B cell (primary cell): ENCODE measurements around the gene HERC4. TPM values are rescaled to one million over a fixed set of nuclear protein-coding genes. Genes with fewer than 3 reads are reported as not detected.

ENCODE experiments used
- ATAC-seq: fragments of 200-7000 bp; cut with Tn5 transposase; one replicate; pipeline ENCODE4 v1.10.0; 2021; ENCODE audit warnings: low read depth, mild to moderate bottlenecking, moderate number of reproducible peaks, moderate library complexity
- CTCF ChIA-PET: fragments of 350-600 bp; sonication (Branson Sonifier 250); formaldehyde crosslinking; loops from one replicate; lab custom pipeline; 2021; ENCODE audit warnings: antibody characterized with exemption, inconsistent platforms; lab: Charles Lee
- POLR2A ChIA-PET: fragments of 350-600 bp; sonication (Branson Sonifier 250); formaldehyde crosslinking; loops from one replicate; lab custom pipeline; 2021; ENCODE audit warnings: antibody characterized with exemption; lab: Charles Lee
- DNase-seq: peaks from one replicate; pipeline ENCODE4 v3.0.0; 2013
- H2AFZ ChIP-seq: 2 replicates; pipeline ENCODE4 v1.6.1; 2012; ENCODE audit warnings: mild to moderate bottlenecking, low read depth, low read length; ENCODE audit not compliant: insufficient read depth, poor library complexity, severe bottlenecking
- H3K27ac ChIP-seq, 2 donors: 1 replicate in 1 of 2; 2 replicates in 1 of 2; pipeline ENCODE4 v1.5.1; 2012 to 2013; ENCODE audit warnings: low read length in 2 of 2, mild to moderate bottlenecking in 2 of 2, moderate library complexity in 1 of 2
- H3K27me3 ChIP-seq, 4 experiments: fragments of 200-600 bp in 1 of 4; sonication (generic) in 1 of 4; replicated peaks in 1 of 4; 1 replicate in 2 of 4; 2 replicates in 2 of 4; pipeline versions ENCODE4 v1.6.1 to v1.7.0; 2013 to 2016; ENCODE audit warnings: low read length in 3 of 4, mild to moderate bottlenecking in 2 of 4, mixed read lengths in 1 of 4, moderate library complexity in 1 of 4; ENCODE audit not compliant: insufficient read depth in 4 of 4, control insufficient read depth in 3 of 4; ENCODE audit errors: control extremely low read depth in 1 of 4
- H3K36me3 ChIP-seq, 2 experiments: replicated peaks in 1 of 2; 1 replicate in 1 of 2; 2 replicates in 1 of 2; pipeline versions ENCODE4 v1.6.1 to v1.7.1; 2013; ENCODE audit warnings: low read length in 1 of 2; ENCODE audit not compliant: insufficient read depth in 2 of 2, control insufficient read depth in 1 of 2; ENCODE audit errors: control extremely low read depth in 1 of 2, extremely low read depth in 1 of 2
- H3K4me1 ChIP-seq, 2 donors: fragments of 200-600 bp in 1 of 2; sonication (generic) in 1 of 2; 1 replicate in 1 of 2; 2 replicates in 1 of 2; pipeline versions ENCODE4 v1.5.1 to v1.6.1; 2013 to 2017; ENCODE audit warnings: low read length in 2 of 2; ENCODE audit not compliant: control insufficient read depth in 2 of 2, insufficient read depth in 2 of 2
- H3K4me2 ChIP-seq: replicated peaks from 2 replicates; pipeline ENCODE3; 2012; ENCODE audit warnings: mild to moderate bottlenecking, low read depth, low read length; ENCODE audit not compliant: poor library complexity, severe bottlenecking
- H3K4me3 ChIP-seq, 5 experiments: fragments of 200-600 bp in 1 of 5; sonication (generic) in 1 of 5; 1 replicate in 3 of 5; 2 replicates in 2 of 5; pipeline versions ENCODE4 v1.5.1 to v1.7.0; 2011 to 2016; ENCODE audit warnings: low read length in 4 of 5, mild to moderate bottlenecking in 4 of 5, low read depth in 2 of 5, control low read depth in 1 of 5, moderate library complexity in 1 of 5; ENCODE audit not compliant: insufficient read depth in 1 of 5; ENCODE audit errors: control extremely low read depth in 1 of 5, extremely low read depth in 1 of 5
- H3K79me2 ChIP-seq: fragments of 200-600 bp; sonication (generic); one replicate; pipeline ENCODE4 v1.6.0; 2016; ENCODE audit warnings: low read length; ENCODE audit not compliant: control insufficient read depth, insufficient read depth
- H3K9ac ChIP-seq: fragments of 200-600 bp; sonication (generic); 2 replicates; pipeline ENCODE4 v1.6.1; 2017; ENCODE audit warnings: mild to moderate bottlenecking, low read length, moderate library complexity
- H3K9me3 ChIP-seq, 3 donors: one replicate each; pipeline versions ENCODE4 v1.6.1 to v1.7.1; 2013; ENCODE audit warnings: low read length in 2 of 3; ENCODE audit not compliant: control insufficient read depth in 2 of 3, insufficient read depth in 1 of 3; ENCODE audit errors: control extremely low read depth in 1 of 3
- H4K20me1 ChIP-seq: 2 replicates; pipeline ENCODE4 v1.6.0; 2012; ENCODE audit warnings: mild to moderate bottlenecking, low read length; ENCODE audit not compliant: insufficient read depth, control insufficient read depth, poor library complexity, severe bottlenecking
- H3K27ac Mint-ChIP-seq: one replicate; pipeline ENCODE4 v1.8.0; 2021; ENCODE audit warnings: mixed read lengths
- H3K27me3 Mint-ChIP-seq: one replicate; pipeline ENCODE4 v1.8.0; 2021; ENCODE audit warnings: mixed read lengths
- H3K4me1 Mint-ChIP-seq: one replicate; pipeline ENCODE4 v1.8.0; 2021; ENCODE audit warnings: mixed read lengths
- H3K4me3 Mint-ChIP-seq: one replicate; pipeline ENCODE4 v1.8.0; 2021; ENCODE audit warnings: mixed read lengths
- H3K9me3 Mint-ChIP-seq: one replicate; pipeline ENCODE4 v1.8.0; 2022; ENCODE audit warnings: mixed read lengths; ENCODE audit not compliant: insufficient read depth
- EZH2 ChIP-seq: IDR thresholded peaks from 2 replicates; pipeline ENCODE4 v1.6.1; 2012; ENCODE audit warnings: borderline replicate concordance, low read depth, mild to moderate bottlenecking, moderate library complexity, low read length; ENCODE audit not compliant: insufficient read depth, poor library complexity, severe bottlenecking
- WGBS: methylation state at CpG from one replicate; pipeline ENCODE4 v1.1.5; 2013; ENCODE audit warnings: missing lambda C conversion rate; ENCODE audit not compliant: insufficient coverage; 5-methylcytosine and 5-hydroxymethylcytosine counted together
- intact Hi-C: fragments of 100-400 bp; cut with micrococcal nuclease; formaldehyde crosslinking; loops from one replicate; pipeline ENCODE4 v1.10.0; 2022
- polyA plus RNA-seq: library from polyadenylated mRNA; depleted of rRNA; stranded (reverse); fragments of >200 nt; gene quantifications from 2 replicates; pipeline ENCODE4 v1.2.3, GENCODE V29; 2012
- total RNA-seq, 2 donors: library from RNA; stranded (reverse); fragments of 120-200 nt in 1 of 2; gene quantifications; 1 replicate in 1 of 2; 2 replicates in 1 of 2; pipeline versions ENCODE4 v1.2.3 to v1.2.4, GENCODE V29; 2013 to 2022
- TF ChIP-seq, protein P1 (sequence below): fragments of 200-600 bp; IDR thresholded peaks from one replicate; pipeline ENCODE4 v1.8.0; 2022; ENCODE audit warnings: antibody characterized with exemption, mild to moderate bottlenecking

The HERC4 gene
- total and polyA plus RNA-seq, 2 donors (not counting 1 experiment from before 2014, with no cell fraction given): 18.2 to 118 TPM

DNA sequence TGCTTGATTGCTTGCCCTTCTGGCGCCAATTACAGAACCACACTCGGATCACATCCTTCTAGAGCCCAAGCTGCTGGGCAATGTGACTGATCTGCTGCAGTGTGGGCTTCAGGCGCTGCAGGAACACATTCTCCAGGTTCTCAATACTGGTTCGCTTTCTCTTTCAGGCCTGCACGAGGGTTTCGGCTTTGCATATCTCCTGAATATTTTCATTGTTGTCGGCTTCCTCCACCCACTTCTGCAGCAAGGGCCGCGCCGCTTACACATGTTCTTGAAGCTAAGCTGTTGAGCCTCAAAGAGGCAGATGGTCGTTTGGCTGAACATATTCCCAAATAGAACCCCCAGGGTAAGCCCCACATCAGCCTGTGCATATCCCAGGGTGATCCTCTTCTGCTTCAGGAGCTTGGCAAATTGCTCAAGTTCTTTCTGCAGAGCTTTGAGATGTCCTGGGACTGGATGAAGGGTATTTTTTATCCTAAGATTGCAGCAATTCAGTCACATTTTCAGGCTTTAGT, 64.6 kb downstream of the HERC4 start:
- H3K4me1 Mint-ChIP-seq: no peaks in the 10 kb centered on the region
- CTCF ChIA-PET: no interaction called here
- no peak overlapping the region for H3K9ac ChIP-seq
- H3K9me3 ChIP-seq: peaks cover 0 to 4% (median 1%) of the 10 kb centered on the region in 3 donors
- intact Hi-C loops: loop anchor here (10.0 kb wide), 1 partner anchor 144 kb away; no protein-coding TSS in a partner anchor
- H3K4me1 ChIP-seq: no peaks in the 10 kb centered on the region
- H3K79me2 ChIP-seq: peaks cover 5% of the 10 kb centered on the region
- H4K20me1 ChIP-seq: no peaks in the 10 kb centered on the region
- no peak for ATAC-seq
- no peak for DNase-seq
- TF ChIP-seq EZH2: no peak
- TF ChIP-seq, protein P1, sequence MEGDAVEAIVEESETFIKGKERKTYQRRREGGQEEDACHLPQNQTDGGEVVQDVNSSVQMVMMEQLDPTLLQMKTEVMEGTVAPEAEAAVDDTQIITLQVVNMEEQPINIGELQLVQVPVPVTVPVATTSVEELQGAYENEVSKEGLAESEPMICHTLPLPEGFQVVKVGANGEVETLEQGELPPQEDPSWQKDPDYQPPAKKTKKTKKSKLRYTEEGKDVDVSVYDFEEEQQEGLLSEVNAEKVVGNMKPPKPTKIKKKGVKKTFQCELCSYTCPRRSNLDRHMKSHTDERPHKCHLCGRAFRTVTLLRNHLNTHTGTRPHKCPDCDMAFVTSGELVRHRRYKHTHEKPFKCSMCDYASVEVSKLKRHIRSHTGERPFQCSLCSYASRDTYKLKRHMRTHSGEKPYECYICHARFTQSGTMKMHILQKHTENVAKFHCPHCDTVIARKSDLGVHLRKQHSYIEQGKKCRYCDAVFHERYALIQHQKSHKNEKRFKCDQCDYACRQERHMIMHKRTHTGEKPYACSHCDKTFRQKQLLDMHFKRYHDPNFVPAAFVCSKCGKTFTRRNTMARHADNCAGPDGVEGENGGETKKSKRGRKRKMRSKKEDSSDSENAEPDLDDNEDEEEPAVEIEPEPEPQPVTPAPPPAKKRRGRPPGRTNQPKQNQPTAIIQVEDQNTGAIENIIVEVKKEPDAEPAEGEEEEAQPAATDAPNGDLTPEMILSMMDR: no peak
- H3K4me3 ChIP-seq: no peak overlapping the region
- H3K36me3 ChIP-seq: peaks cover 15 to 49% of the 10 kb centered on the region in 2 experiments
- no peak overlapping the region for H3K4me3 Mint-ChIP-seq
- no peak overlapping the region for H3K27ac ChIP-seq
- no peaks in the 10 kb centered on the region for H3K27me3 ChIP-seq
- H3K27me3 Mint-ChIP-seq: no peaks in the 10 kb centered on the region
- no peak overlapping the region for H3K27ac Mint-ChIP-seq
- POLR2A ChIA-PET: no interaction called here
- 99% methylated on average over 11 of the region's 11 CpGs for WGBS
- H2AFZ ChIP-seq: no peak overlapping the region
- H3K4me2 ChIP-seq: no peak overlapping the region
- H3K9me3 Mint-ChIP-seq: no peaks in the 10 kb centered on the region

- Histone ChIP-seq H3K4me1 (no peaks in the 10 kb centered on the region), H3K9me3 (peaks cover 0 to 4% (median 1%) of the 10 kb centered on the region in 3 donors), H4K20me1 (no peaks in the 10 kb centered on the region), H3K79me2 (peaks cover 5% of the 10 kb centered on the region), H3K27ac (no peak overlapping the region), H3K9ac (no peak overlapping the region), H2AFZ (no peak overlapping the region), H3K27me3 (no peaks in the 10 kb centered on the region), H3K36me3 (peaks cover 14 to 40% of the 10 kb centered on the region in 2 experiments), H3K4me2 (no peak overlapping the region), H3K4me3 (no peak overlapping the region)
- 96% methylated on average over 3 of the region's 3 CpGs for WGBS
- TF ChIP-seq, protein P1: no peak
- TF ChIP-seq EZH2: no peak
- intact Hi-C loops: no loop called here
- no peak overlapping the region for H3K4me3 Mint-ChIP-seq
- no peaks in the 10 kb centered on the region for H3K4me1 Mint-ChIP-seq
- no peak overlapping the region for H3K27ac Mint-ChIP-seq
- H3K9me3 Mint-ChIP-seq: no peaks in the 10 kb centered on the region
- CTCF ChIA-PET: no interaction called here
- no peaks in the 10 kb centered on the region for H3K27me3 Mint-ChIP-seq
- ATAC-seq (no peak), DNase-seq (no peak)
- POLR2A ChIA-PET: no interaction called here
These were observed 67.7 kb downstream of the HERC4 start for GRCh38 chr10:68007356-68007755.
